ENCODE results near the gene ABHD14A. TPM values are rescaled to one million over a fixed set of nuclear protein-coding genes. Genes with fewer than 3 reads are reported as not detected.

ABHD14A gene
- total RNA-seq, 2 donors from 2014 or later: 8.7 to 13.1 TPM

GRCh38 chr3:51995346-51996163, 20.7 kb downstream of the ABHD14A start, which contains the start of gene RPL29:
RPL29 (minus strand) TSS chr3:51995895; CDS start chr3:51995461, 434 bp downstream.
- Mint-ChIP-seq H3K27ac (peak within 1 kb of the TSS; percentile 100), H3K4me3 (peak within 1 kb of the TSS; percentile 99), H3K9me3 (no peaks in the 10 kb centered on the region), H3K4me1 (ENCODE audit: low read depth in 2 of 2) (peaks cover 24 to 30% of the 10 kb centered on the region in 2 donors), H3K27me3 (peaks cover 0 to 5% of the 10 kb centered on the region in 2 donors), H3K36me3 (peaks cover 18% of the 10 kb centered on the region)
- ATAC-seq: peak; percentile 94 to 97
- DNase-seq (ENCODE audit: low spot score): peak; percentile 91

- H3K27me3 Mint-ChIP-seq: peaks cover 0 to 5% of the 10 kb centered on the region in 2 donors
- H3K27ac Mint-ChIP-seq: peak overlapping the region; percentile 9 to 100
- H3K4me3 Mint-ChIP-seq: peak overlapping the region; percentile 36
- DNase-seq (ENCODE audit: low spot score): no peak
- H3K36me3 Mint-ChIP-seq: peaks cover 18% of the 10 kb centered on the region
- peaks cover 24 to 29% of the 10 kb centered on the region in 2 donors for H3K4me1 Mint-ChIP-seq (ENCODE audit: low read depth in 2 of 2)
- H3K9me3 Mint-ChIP-seq: no peaks in the 10 kb centered on the region
- ATAC-seq: no peak
Observed at GRCh38 chr3:51997172-51997571, 22.3 kb downstream of the ABHD14A start.

- Mint-ChIP-seq H3K36me3 (peaks cover 18% of the 10 kb centered on the region), H3K4me3 (no peak overlapping the region), H3K27me3 (peaks cover 0 to 5% of the 10 kb centered on the region in 2 donors), H3K27ac (peak overlapping the region in 1 of 2 donors; percentile 100), H3K9me3 (no peaks in the 10 kb centered on the region), H3K4me1 (ENCODE audit: low read depth in 2 of 2) (peaks cover 23 to 24% of the 10 kb centered on the region in 2 donors)
- no peak for DNase-seq (ENCODE audit: low spot score)
- ATAC-seq: no peak
Observed at GRCh38 chr3:51997935-51998596, 23.2 kb downstream of the ABHD14A start.

- Mint-ChIP-seq H3K27me3 (peaks cover 0 to 5% of the 10 kb centered on the region in 2 donors), H3K36me3 (peaks cover 18% of the 10 kb centered on the region), H3K27ac (no peak overlapping the region), H3K9me3 (no peaks in the 10 kb centered on the region), H3K4me1 (ENCODE audit: low read depth in 2 of 2) (peaks cover 23 to 24% of the 10 kb centered on the region in 2 donors), H3K4me3 (no peak overlapping the region)
- no peak for ATAC-seq
- no peak for DNase-seq (ENCODE audit: low spot score)
Observed at GRCh38 chr3:51998774-51999173, 23.9 kb downstream of the ABHD14A start.

GRCh38 chr3:51999846-52000245, 25.0 kb downstream of the ABHD14A start:
- H3K4me3 Mint-ChIP-seq: no peak overlapping the region
- ATAC-seq (no peak), DNase-seq (ENCODE audit: low spot score) (no peak)
- peaks cover 13 to 16% of the 10 kb centered on the region in 2 donors for H3K4me1 Mint-ChIP-seq (ENCODE audit: low read depth in 2 of 2)
- no peaks in the 10 kb centered on the region for H3K9me3 Mint-ChIP-seq
- H3K27ac Mint-ChIP-seq: no peak overlapping the region
- peaks cover 8% of the 10 kb centered on the region for H3K36me3 Mint-ChIP-seq
- H3K27me3 Mint-ChIP-seq: peaks cover 0 to 5% of the 10 kb centered on the region in 2 donors

GRCh38 chr3:52001443-52001974, 26.6 kb downstream of the ABHD14A start:
- Mint-ChIP-seq H3K4me3 (no peak overlapping the region), H3K27me3 (peaks cover 0 to 5% of the 10 kb centered on the region in 2 donors), H3K9me3 (no peaks in the 10 kb centered on the region), H3K4me1 (ENCODE audit: low read depth in 2 of 2) (peaks cover 6 to 7% of the 10 kb centered on the region in 2 donors), H3K27ac (no peak overlapping the region), H3K36me3 (no peaks in the 10 kb centered on the region)
- DNase-seq (ENCODE audit: low spot score) (peak; percentile 78), ATAC-seq (peak; percentile 92)

GRCh38 chr3:52002748-52003147, 27.9 kb downstream of the ABHD14A start:
- Mint-ChIP-seq H3K27ac (no peak overlapping the region), H3K4me3 (no peak overlapping the region), H3K4me1 (ENCODE audit: low read depth in 2 of 2) (no peaks in the 10 kb centered on the region), H3K9me3 (no peaks in the 10 kb centered on the region), H3K27me3 (peaks cover 0 to 4% of the 10 kb centered on the region in 2 donors), H3K36me3 (no peaks in the 10 kb centered on the region)
- ATAC-seq (no peak), DNase-seq (ENCODE audit: low spot score) (no peak)

GRCh38 chr3:52004163-52004787, 29.4 kb downstream of the ABHD14A start:
- no peaks in the 10 kb centered on the region for H3K36me3 Mint-ChIP-seq
- ATAC-seq: no peak
- H3K4me1 Mint-ChIP-seq (ENCODE audit: low read depth in 2 of 2): no peaks in the 10 kb centered on the region
- no peaks in the 10 kb centered on the region for H3K9me3 Mint-ChIP-seq
- H3K27ac Mint-ChIP-seq: no peak overlapping the region
- no peak overlapping the region for H3K4me3 Mint-ChIP-seq
- no peaks in the 10 kb centered on the region for H3K27me3 Mint-ChIP-seq
- no peak for DNase-seq (ENCODE audit: low spot score)

GRCh38 chr3:52004906-52005395, 30.1 kb downstream of the ABHD14A start:
- Mint-ChIP-seq H3K27ac (no peak overlapping the region), H3K4me1 (ENCODE audit: low read depth in 2 of 2) (no peaks in the 10 kb centered on the region), H3K9me3 (no peaks in the 10 kb centered on the region), H3K36me3 (no peaks in the 10 kb centered on the region), H3K4me3 (no peak overlapping the region), H3K27me3 (no peaks in the 10 kb centered on the region)
- DNase-seq (ENCODE audit: low spot score) (no peak), ATAC-seq (no peak)

GRCh38 chr3:52005571-52005986, 30.7 kb downstream of the ABHD14A start:
- DNase-seq (ENCODE audit: low spot score) (no peak), ATAC-seq (no peak)
- H3K4me3 Mint-ChIP-seq: no peak overlapping the region
- H3K27ac Mint-ChIP-seq: no peak overlapping the region
- no peaks in the 10 kb centered on the region for H3K4me1 Mint-ChIP-seq (ENCODE audit: low read depth in 2 of 2)
- no peaks in the 10 kb centered on the region for H3K9me3 Mint-ChIP-seq
- no peaks in the 10 kb centered on the region for H3K36me3 Mint-ChIP-seq
- H3K27me3 Mint-ChIP-seq: no peaks in the 10 kb centered on the region

GRCh38 chr3:52006017-52006819, 31.4 kb downstream of the ABHD14A start:
- H3K27me3 Mint-ChIP-seq: no peaks in the 10 kb centered on the region
- H3K4me1 Mint-ChIP-seq (ENCODE audit: low read depth in 2 of 2): no peaks in the 10 kb centered on the region
- DNase-seq (ENCODE audit: low spot score) (no peak), ATAC-seq (no peak)
- H3K4me3 Mint-ChIP-seq: no peak overlapping the region
- no peaks in the 10 kb centered on the region for H3K9me3 Mint-ChIP-seq
- H3K27ac Mint-ChIP-seq: no peak overlapping the region
- no peaks in the 10 kb centered on the region for H3K36me3 Mint-ChIP-seq

GRCh38 chr3:52006820-52007133, 31.9 kb downstream of the ABHD14A start:
- DNase-seq (ENCODE audit: low spot score) (no peak), ATAC-seq (no peak)
- Mint-ChIP-seq H3K4me1 (ENCODE audit: low read depth in 2 of 2) (no peaks in the 10 kb centered on the region), H3K27ac (no peak overlapping the region), H3K36me3 (no peaks in the 10 kb centered on the region), H3K27me3 (no peaks in the 10 kb centered on the region), H3K4me3 (no peak overlapping the region), H3K9me3 (no peaks in the 10 kb centered on the region)

GRCh38 chr3:52007291-52007690, 32.4 kb downstream of the ABHD14A start:
- H3K36me3 Mint-ChIP-seq: no peaks in the 10 kb centered on the region
- H3K4me3 Mint-ChIP-seq: no peak overlapping the region
- no peaks in the 10 kb centered on the region for H3K27me3 Mint-ChIP-seq
- H3K27ac Mint-ChIP-seq: no peak overlapping the region
- no peaks in the 10 kb centered on the region for H3K9me3 Mint-ChIP-seq
- ATAC-seq (no peak), DNase-seq (ENCODE audit: low spot score) (no peak)
- peaks cover 0 to 3% of the 10 kb centered on the region in 2 donors for H3K4me1 Mint-ChIP-seq (ENCODE audit: low read depth in 2 of 2)
